Measurements from ENCODE around the gene MAGOH.
A peak's percentile ranks its signal among the peaks of the same experiment; 100 is the strongest.

MAGOH gene

DNA sequence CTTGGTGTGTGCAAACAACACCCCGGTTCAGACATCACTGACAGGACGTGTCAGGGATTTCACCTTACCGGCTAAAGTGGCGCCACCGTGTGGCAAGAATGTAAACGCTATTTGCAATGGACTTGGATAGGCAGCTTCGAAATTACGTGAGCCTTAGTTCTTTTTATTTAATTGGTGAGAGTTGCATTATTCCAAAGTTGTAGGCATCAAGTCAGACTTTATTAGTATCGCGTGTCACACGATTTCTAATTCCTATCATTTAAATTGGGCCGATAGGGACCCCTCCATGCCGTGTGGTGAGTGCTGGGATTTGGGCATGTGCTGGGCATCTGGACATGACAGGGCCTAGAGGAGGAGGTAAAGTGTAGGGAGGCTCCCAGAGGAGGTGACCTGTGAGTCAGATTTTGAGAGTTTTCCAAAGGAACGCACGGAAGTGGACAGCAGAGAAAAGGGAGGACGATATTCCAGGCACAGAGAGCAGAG lies 56.2 kb downstream of the MAGOH start:
- no peaks in the 10 kb centered on the region for H3K4me1 Mint-ChIP-seq
- no peaks in the 10 kb centered on the region for H3K9me3 Mint-ChIP-seq

GRCh38 chr1:53180951-53181350 lies 57.4 kb downstream of the MAGOH start:
- H3K4me3 Mint-ChIP-seq = no peak overlapping the region
- no peaks in the 10 kb centered on the region for H3K4me1 Mint-ChIP-seq
- H3K27me3 Mint-ChIP-seq = peaks cover 36% of the 10 kb centered on the region
- H3K9me3 Mint-ChIP-seq = no peaks in the 10 kb centered on the region
- no peak overlapping the region for H3K27ac Mint-ChIP-seq
- DNase-seq = no peak
- no peaks in the 10 kb centered on the region for H3K36me3 Mint-ChIP-seq
- CTCF ChIA-PET = interaction anchor here (0.7 to 1.6 kb wide), 8 partner anchors 9 to 338 kb away, joined by 3 to 7 read pairs (median 4); partner anchors contain the start of genes ECHDC2 and ZYG11A

More for the DNA sequence above, 56.2 kb downstream of the MAGOH start:
- Mint-ChIP-seq H3K36me3 (no peaks in the 10 kb centered on the region), H3K27me3 (peaks cover 30% of the 10 kb centered on the region), H3K27ac (no peak overlapping the region), H3K4me3 (no peak overlapping the region)
- DNase-seq = peak; percentile 89
- CTCF ChIA-PET = interaction anchor here (1.1 to 3.5 kb wide), 7 partner anchors 8 to 339 kb away, joined by 3 to 18 read pairs (median 5); partner anchors contain the start of genes ECHDC2 and ZYG11A

DNA sequence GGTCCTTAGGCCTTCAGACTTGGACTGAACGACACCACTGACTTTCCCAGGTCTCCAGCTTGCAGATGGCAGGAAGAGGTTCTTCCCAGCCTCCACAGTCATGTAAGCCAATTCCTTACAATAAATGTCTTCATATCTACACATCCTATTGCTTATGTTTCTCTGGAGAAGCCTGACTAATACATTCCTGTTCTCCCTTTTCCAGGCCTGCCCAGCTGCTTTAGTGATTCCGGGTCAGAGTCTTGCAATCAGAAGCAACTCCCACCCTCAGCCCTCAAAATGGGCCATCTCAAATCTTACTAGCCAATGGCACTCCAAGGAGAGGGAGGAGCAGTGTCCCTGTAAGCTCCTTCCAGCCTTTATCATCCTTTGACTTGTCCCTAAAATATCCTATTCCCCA lies 58.1 kb downstream of the MAGOH start:
- Mint-ChIP-seq H3K27me3 (peaks cover 36% of the 10 kb centered on the region), H3K36me3 (no peaks in the 10 kb centered on the region), H3K4me3 (no peak overlapping the region), H3K9me3 (no peaks in the 10 kb centered on the region), H3K27ac (no peak overlapping the region), H3K4me1 (no peaks in the 10 kb centered on the region)
- no peak for DNase-seq
- CTCF ChIA-PET = interaction anchor here (0.8 to 1.6 kb wide), 5 partner anchors 9 to 275 kb away, joined by 3 to 7 read pairs (median 6); partner anchors contain the start of gene ECHDC2
